Left lung (tissue), 10 donors: ENCODE results near the gene AKNA. TPM values are rescaled to one million over a fixed set of nuclear protein-coding genes. Genes with fewer than 3 reads are reported as not detected.

Experiments used
- ATAC-seq: fragments of 200-7000 bp; cut with Tn5 transposase; one replicate; pipeline ENCODE4 v1.9.1; 2020; ENCODE audit warnings: moderate library complexity
- DNase-seq, 4 donors: peaks; one replicate each; pipeline ENCODE4 v3.0.0-alpha.2; 2013 to 2020
- H3K27ac ChIP-seq, 2 donors: fragments of 200-600 bp; sonication (generic) in 1 of 2; one replicate each; pipeline versions ENCODE4 v1.5.0 to v1.8.0; 2020 to 2021
- H3K27me3 ChIP-seq, 2 donors: fragments of 200-600 bp; sonication (generic) in 1 of 2; one replicate each; pipeline versions ENCODE4 v1.5.0 to v1.8.0; 2020 to 2021
- H3K36me3 ChIP-seq, 2 donors: fragments of 200-600 bp; sonication (generic) in 1 of 2; one replicate each; pipeline versions ENCODE4 v1.5.0 to v1.8.0; 2020 to 2021
- H3K4me1 ChIP-seq, 2 donors: fragments of 200-600 bp; one replicate each; pipeline ENCODE4 v1.8.0; 2021
- H3K4me3 ChIP-seq, 2 donors: fragments of 200-600 bp; sonication (generic) in 1 of 2; one replicate each; pipeline versions ENCODE4 v1.5.0 to v1.8.0; 2020 to 2021; ENCODE audit warnings: mild to moderate bottlenecking in 1 of 2
- H3K9me3 ChIP-seq, 2 donors: fragments of 200-600 bp; sonication (generic) in 1 of 2; one replicate each; pipeline versions ENCODE4 v1.5.0 to v1.8.0; 2020 to 2021
- intact Hi-C, 2 donors: fragments of 100-400 bp; cut with DNase I; formaldehyde crosslinking; loops; one replicate each; pipeline versions ENCODE4 v1.11.2 to v1.14.2; 2022
- polyA plus RNA-seq, 6 donors: library from polyadenylated mRNA; unstranded; fragments of 120-200 nt; gene quantifications; one replicate each; pipeline ENCODE4 v1.2.1, GENCODE V29; 2013; ENCODE audit not compliant: insufficient read length in 6 of 6
- total RNA-seq, 2 donors: library from RNA; stranded (reverse); fragmentation: NEBNext Ultra II Directional; extraction: Animal tissue kit (Norgen Biotek cat#: 25700); gene quantifications; one replicate each; pipeline ENCODE4 v1.2.1, GENCODE V29; 2021
- TF ChIP-seq, protein P1 (sequence below), 2 donors: fragments of 200-600 bp; sonication (generic) in 1 of 2; IDR thresholded peaks; one replicate each; pipeline versions ENCODE4 v1.5.0 to v1.8.0; 2021; ENCODE audit warnings: antibody characterized with exemption in 2 of 2
- donor health status: DM: no; HTN: yes; CAD: no.
- donor health status: DM: no; HTN: no; CAD: no.

AKNA gene
- total and polyA plus RNA-seq, 8 donors, result 25.1 to 55.3 (median 36.7) TPM

DNA sequence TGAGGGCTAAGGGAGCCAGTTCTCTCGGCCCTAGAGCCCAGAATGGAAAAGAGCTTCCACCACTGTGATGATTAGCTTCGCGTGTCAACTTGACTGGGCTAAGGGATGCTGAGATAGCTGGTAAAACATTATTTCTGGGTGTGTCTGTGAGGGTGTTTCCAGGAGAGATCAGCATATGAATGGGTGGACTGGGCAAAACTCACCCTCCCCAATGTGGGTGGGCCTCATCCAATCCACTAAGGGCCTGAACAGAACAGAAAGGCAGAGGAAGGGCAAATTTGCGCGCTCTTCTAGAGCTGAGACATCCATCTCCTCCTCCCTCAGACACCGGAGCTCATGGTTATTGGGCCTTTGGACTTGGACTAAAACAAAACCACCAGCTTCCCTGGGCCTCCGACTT lies 20.9 kb upstream of the AKNA start:
- Histone ChIP-seq H3K27me3 (no peaks in the 10 kb centered on the region), H3K36me3 (no peaks in the 10 kb centered on the region), H3K9me3 (no peaks in the 10 kb centered on the region), H3K4me3 (no peak overlapping the region), H3K27ac (no peak overlapping the region), H3K4me1 (no peaks in the 10 kb centered on the region)
- ATAC-seq, result no peak
- intact Hi-C loops, result loop anchor here in 1 of 2 donors (10.0 kb wide), 1 partner anchor 246 kb away; the partner anchor contains the start of gene TEX53
- DNase-seq, result no peak
- TF ChIP-seq, protein P1, sequence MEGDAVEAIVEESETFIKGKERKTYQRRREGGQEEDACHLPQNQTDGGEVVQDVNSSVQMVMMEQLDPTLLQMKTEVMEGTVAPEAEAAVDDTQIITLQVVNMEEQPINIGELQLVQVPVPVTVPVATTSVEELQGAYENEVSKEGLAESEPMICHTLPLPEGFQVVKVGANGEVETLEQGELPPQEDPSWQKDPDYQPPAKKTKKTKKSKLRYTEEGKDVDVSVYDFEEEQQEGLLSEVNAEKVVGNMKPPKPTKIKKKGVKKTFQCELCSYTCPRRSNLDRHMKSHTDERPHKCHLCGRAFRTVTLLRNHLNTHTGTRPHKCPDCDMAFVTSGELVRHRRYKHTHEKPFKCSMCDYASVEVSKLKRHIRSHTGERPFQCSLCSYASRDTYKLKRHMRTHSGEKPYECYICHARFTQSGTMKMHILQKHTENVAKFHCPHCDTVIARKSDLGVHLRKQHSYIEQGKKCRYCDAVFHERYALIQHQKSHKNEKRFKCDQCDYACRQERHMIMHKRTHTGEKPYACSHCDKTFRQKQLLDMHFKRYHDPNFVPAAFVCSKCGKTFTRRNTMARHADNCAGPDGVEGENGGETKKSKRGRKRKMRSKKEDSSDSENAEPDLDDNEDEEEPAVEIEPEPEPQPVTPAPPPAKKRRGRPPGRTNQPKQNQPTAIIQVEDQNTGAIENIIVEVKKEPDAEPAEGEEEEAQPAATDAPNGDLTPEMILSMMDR (IDR thresholded peaks at IDR 0.05), result no peak

- intact Hi-C loops, result loop anchor here in 1 of 2 donors (10.0 kb wide), 1 partner anchor 247 kb away; the partner anchor contains the start of gene TEX53
- ATAC-seq, result no peak
These were observed 20.1 kb upstream of the AKNA start for GRCh38 chr9:114407889-114408288.

GRCh38 chr9:114406441-114406840 lies 18.7 kb upstream of the AKNA start:
- intact Hi-C loops, result loop anchor here in 1 of 2 donors (10.0 kb wide), 1 partner anchor 248 kb away; the partner anchor contains the start of gene TEX53
- no peaks in the 10 kb centered on the region for H3K27me3 ChIP-seq
- H3K36me3 ChIP-seq, result no peaks in the 10 kb centered on the region
- no peak overlapping the region for H3K4me3 ChIP-seq
- TF ChIP-seq, protein P1 (IDR thresholded peaks at IDR 0.05), result no peak
- DNase-seq, result no peak
- H3K4me1 ChIP-seq, result no peaks in the 10 kb centered on the region
- ATAC-seq, result no peak
- no peaks in the 10 kb centered on the region for H3K9me3 ChIP-seq
- H3K27ac ChIP-seq, result no peak overlapping the region

More at GRCh38 chr9:114407889-114408288, 20.1 kb upstream of the AKNA start:
- TF ChIP-seq, protein P1 (IDR thresholded peaks at IDR 0.05), result no peak
- Histone ChIP-seq H3K27me3 (no peaks in the 10 kb centered on the region), H3K9me3 (no peaks in the 10 kb centered on the region), H3K27ac (no peak overlapping the region), H3K36me3 (no peaks in the 10 kb centered on the region), H3K4me1 (no peaks in the 10 kb centered on the region), H3K4me3 (no peak overlapping the region)
- DNase-seq, result no peak

- no peak overlapping the region for H3K27ac ChIP-seq
- no peaks in the 10 kb centered on the region for H3K9me3 ChIP-seq
- H3K4me3 ChIP-seq, result no peak overlapping the region
- H3K4me1 ChIP-seq, result no peaks in the 10 kb centered on the region
- DNase-seq (peak in 3 of 4 donors; percentile 74 to 87 (median 81)), ATAC-seq (peak; percentile 95)
- intact Hi-C loops, result loop anchor here in 1 of 2 donors (10.0 kb wide), 1 partner anchor 249 kb away; the partner anchor contains the start of gene TEX53
- TF ChIP-seq, protein P1 (IDR thresholded peaks at IDR 0.05), result peak; percentile 79 to 94
- H3K27me3 ChIP-seq, result no peaks in the 10 kb centered on the region
- no peaks in the 10 kb centered on the region for H3K36me3 ChIP-seq
These were observed 17.7 kb upstream of the AKNA start for GRCh38 chr9:114405294-114406034.

DNA sequence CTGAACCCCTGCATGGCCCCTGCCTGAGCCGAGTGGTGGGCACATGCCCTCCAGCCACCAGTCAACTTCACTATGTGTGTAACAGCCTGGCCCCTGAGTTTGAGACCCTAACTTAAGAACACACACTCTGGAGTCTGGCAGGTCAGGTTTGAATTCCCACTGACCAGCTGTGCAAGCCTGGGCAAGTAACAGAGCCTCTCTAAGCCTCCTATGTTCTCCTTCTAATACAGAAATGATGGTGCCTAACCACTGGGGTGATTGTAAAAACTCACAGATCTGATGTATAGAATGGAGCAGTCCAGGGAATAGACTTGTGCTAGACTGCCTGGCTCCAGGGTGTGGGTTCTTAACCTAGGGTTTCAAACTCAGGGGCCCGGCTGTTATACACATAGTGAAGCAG lies 16.7 kb upstream of the AKNA start:
- no peaks in the 10 kb centered on the region for H3K9me3 ChIP-seq
- no peak overlapping the region for H3K4me3 ChIP-seq
- ATAC-seq (no peak), DNase-seq (no peak)
- TF ChIP-seq, protein P1 (IDR thresholded peaks at IDR 0.05), result no peak
- H3K4me1 ChIP-seq, result no peaks in the 10 kb centered on the region
- no peaks in the 10 kb centered on the region for H3K27me3 ChIP-seq
- no peaks in the 10 kb centered on the region for H3K36me3 ChIP-seq
- intact Hi-C loops, result loop anchor here in 1 of 2 donors (10.0 kb wide), 1 partner anchor 250 kb away; the partner anchor contains the start of gene TEX53
- no peak overlapping the region for H3K27ac ChIP-seq
